H7 (cell line): ENCODE measurements around the gene C1orf167. TPM values are rescaled to one million over a fixed set of nuclear protein-coding genes. Genes with fewer than 3 reads are reported as not detected.

ENCODE experiments used
- DNase-seq: peaks from one replicate; pipeline ENCODE4 v3.0.0; 2012
- H3K27me3 ChIP-seq: 2 replicates; pipeline ENCODE4 v1.6.0; 2011; ENCODE audit warnings: mild to moderate bottlenecking, low read length; ENCODE audit not compliant: control insufficient read depth, insufficient read depth
- H3K36me3 ChIP-seq: replicated peaks from 2 replicates; pipeline ENCODE4 v1.5.1; 2011; ENCODE audit warnings: low read length; ENCODE audit not compliant: control insufficient read depth, insufficient read depth
- H3K4me3 ChIP-seq: 2 replicates; pipeline ENCODE4 v1.5.1; 2011; ENCODE audit warnings: low read depth, mild to moderate bottlenecking, control low read depth, low read length, moderate library complexity; ENCODE audit not compliant: insufficient read depth
- total RNA-seq: library from RNA; depleted of rRNA; stranded (reverse); fragments of >200 nt; shearing (Covaris generic); gene quantifications from 2 replicates; pipeline ENCODE4 v1.2.3, GENCODE V29; 2014

Gene C1orf167
- total RNA-seq, 1 experiment from 2014 or later: 0.28 TPM

DNA sequence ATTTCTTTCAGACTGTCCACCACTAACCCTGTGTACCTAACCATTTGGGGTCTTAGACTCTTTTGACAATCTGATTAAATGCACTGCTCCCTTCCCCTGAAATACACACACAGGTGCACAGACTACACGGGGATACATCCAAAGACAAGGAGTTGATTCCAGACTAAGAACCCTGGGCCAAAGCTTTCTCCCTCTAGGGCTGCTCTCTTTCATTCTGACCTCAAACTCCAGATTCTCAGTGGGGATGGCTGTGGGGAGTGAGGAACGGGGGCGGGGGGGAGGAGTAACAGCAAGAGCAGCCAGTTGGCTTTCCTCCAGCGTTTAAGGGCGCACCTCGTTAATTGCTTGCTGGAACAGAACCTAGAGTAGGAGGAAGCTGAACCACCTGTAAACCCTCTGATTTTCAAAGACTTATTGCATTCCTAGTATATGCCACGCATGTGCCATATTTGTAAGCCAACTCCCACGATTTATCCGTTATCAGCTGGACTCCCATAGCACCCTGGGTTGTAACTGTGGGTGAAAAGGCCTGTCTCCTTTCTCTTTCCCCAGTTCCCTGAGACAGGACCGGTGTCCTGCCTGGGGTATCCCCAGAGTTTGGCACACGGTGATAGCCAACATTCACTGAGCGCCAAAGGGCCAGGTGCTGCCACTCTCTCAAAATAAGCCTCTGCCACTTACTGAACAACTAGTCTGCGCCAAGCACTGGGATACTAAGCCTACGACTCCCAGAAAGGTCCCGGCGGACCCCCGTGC is 42.9 kb downstream of the C1orf167 start:
- Histone ChIP-seq H3K4me3 (peak overlapping the region; percentile 94), H3K36me3 (peaks cover 8% of the 10 kb centered on the region), H3K27me3 (no peaks in the 10 kb centered on the region)
- peak; percentile 57 for DNase-seq

DNA sequence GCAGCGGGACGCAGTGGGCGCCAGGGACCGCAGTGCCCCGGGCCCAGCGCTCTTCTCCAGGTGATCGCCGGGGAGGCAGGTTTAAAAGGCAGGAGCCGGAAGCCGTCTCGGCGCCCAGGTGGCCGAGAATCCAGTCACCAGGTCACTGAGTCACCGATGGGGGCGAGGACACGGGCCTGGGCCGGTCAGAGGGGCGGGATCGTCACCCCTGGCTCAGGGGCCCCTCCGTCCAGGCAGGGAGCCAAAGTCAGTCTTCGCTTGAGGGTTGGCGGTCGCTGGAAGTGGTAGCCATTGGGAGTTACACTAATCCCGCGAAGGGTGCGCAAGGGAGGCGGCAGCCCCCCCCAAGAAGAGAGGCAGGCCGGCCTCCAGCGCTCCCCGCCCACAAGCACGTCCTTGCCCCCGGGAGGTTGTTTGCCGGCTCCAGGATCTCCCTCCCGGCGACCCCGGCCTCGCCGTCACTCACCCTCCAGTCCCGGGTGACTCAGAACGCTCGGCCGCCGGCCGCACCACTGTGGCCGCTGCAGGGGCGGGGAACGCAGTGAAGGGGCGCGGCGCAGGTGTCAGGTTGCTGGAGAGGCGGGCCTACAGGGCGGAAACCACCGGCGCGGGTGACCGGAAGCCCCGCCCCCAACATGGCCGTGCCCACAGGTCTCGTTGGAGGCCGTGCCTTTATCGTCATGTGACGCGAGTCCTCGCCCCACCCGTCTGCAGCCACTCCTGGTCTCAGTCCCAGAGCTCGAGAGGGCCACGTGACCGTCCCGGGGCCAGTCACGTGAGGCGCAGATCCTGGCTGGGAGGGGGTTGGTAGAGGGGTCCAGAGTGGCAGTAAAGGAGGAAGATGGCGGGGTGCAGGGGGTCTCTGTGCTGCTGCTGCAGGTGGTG is 43.7 kb downstream of the C1orf167 start, which contains the start of the genes CLCN6 and MTHFR:
Gene CLCN6, plus strand, starts transcription at position 770 of the 885 bp plus-strand sequence. Its CDS starts 72 bp downstream, at position 842.
Gene MTHFR, minus strand, starts transcription at position 543 of the 885 bp plus-strand sequence. CDS start 2,848 bp downstream, outside the sequence.
- H3K36me3 ChIP-seq: peaks cover 8% of the 10 kb centered on the region
- peak within 1 kb of the TSS; percentile 94 for H3K4me3 ChIP-seq
- peak; percentile 99 for DNase-seq
- no peaks in the 10 kb centered on the region for H3K27me3 ChIP-seq

DNA sequence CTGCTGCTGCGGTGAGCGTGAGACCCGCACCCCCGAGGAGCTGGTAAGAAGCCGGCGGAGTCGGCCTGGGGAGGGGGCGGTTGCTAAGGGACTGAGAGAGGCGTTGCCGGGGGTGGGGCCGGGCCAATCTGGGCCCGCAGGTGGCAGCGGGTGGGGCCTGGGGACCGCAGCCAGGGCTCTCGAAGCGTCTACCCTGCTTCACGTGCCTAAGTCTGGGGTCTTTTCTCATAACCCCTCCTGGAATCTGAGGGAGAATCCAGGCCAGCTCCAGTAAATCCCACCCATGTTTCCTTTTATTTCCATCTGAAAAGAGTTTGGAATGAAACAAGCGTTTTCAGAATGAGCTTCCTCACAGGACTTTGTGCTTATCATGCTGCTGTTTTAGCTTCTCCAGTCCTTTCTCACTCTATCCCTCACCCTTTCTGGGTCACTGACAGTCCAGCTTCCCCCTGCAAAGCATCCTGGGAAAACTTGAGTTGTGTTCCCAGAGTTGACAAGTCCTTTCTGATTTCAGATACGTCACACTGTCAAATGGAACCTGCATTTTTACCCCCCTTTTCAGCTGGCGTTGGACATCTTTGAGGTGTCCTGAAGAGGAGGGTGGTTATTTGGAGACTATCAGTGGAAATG is 44.4 kb downstream of the C1orf167 start:
- H3K4me3 ChIP-seq: peak overlapping the region; percentile 94
- no peak for DNase-seq
- no peaks in the 10 kb centered on the region for H3K27me3 ChIP-seq
- peaks cover 6% of the 10 kb centered on the region for H3K36me3 ChIP-seq

DNA sequence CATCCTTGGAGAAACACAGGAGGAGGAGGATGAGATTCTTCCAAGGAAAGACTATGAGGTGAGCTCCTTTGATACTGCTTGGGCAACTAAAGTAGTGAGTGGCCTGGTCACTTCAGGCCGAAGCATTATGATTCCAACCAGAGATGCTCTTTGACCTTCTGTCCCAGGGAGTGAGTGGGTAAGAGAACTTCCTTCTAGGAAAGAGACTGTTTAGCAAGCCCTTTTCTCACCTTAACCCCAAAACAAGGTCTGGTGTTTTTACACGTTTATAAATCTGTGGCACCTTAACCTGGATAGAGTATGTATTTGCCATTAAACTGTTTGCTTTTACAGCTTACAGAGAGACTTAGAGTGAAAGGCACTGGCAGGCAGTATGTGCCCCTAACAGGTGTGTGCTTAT is 45.1 kb downstream of the C1orf167 start:
- Histone ChIP-seq H3K4me3 (no peak overlapping the region), H3K27me3 (no peaks in the 10 kb centered on the region), H3K36me3 (peaks cover 10% of the 10 kb centered on the region)
- no peak for DNase-seq

DNA sequence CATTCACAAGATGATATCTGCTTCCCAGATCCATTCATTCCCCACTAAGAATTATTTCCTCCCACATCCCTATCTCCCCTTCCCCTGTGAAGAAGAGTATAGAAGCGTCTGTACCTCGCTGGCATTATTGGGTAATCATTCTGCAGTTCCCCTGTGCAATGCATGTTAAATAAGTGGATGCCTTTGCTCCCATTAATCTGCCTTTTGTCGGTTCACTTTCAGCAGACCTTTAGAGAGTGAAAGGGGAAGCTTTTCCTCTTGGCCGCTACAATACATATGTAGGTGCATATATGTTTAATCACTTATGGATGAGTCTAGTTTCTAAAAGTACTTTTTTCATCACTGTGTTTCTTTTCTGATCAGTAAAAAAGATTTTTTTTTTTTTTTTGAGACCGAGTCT is 51.0 kb downstream of the C1orf167 start:
- no peak overlapping the region for H3K4me3 ChIP-seq
- DNase-seq: no peak
- H3K36me3 ChIP-seq: peaks cover 27% of the 10 kb centered on the region
- H3K27me3 ChIP-seq: no peaks in the 10 kb centered on the region

DNA sequence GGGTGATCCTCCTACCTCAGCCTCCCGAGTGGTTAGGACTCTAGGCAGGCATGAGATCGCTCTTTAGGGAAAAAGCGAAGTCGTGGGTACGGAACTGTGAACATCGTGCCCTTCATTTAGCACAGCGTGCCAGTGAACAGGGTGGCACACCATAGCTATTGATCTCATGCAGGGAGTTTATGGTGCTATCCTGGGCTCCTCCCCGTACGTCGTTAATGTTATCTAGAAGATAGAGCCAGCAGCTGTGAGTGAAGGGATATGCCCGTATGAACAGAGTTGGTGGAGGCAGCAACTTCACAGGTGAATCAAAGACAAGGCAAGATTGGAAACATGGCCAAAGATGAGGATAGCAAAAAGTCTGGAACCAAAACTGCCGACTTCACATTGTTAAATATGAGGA is 55.2 kb downstream of the C1orf167 start:
- Histone ChIP-seq H3K4me3 (no peak overlapping the region), H3K27me3 (no peaks in the 10 kb centered on the region), H3K36me3 (peaks cover 22% of the 10 kb centered on the region)
- DNase-seq: no peak

DNA sequence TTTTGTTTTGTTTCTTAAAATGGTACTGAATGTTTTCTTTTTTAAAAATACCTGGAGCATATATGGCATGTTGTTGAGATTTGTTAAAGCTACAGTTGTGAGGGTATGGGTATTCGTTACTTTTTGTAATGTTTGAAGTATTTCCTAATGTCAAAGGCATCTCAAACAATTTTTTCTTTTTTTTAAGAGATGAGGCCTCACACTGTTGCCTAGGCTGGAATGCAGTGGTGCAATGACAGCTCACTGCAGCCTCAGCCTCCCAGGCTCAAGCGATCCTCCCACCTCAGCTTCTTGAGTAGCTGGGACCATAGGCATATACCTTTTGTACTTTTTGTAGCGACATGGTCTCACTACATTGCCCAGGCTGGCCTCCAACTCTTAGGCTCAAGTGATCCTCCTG is 60.1 kb downstream of the C1orf167 start:
- H3K36me3 ChIP-seq: peaks cover 10% of the 10 kb centered on the region
- H3K4me3 ChIP-seq: no peak overlapping the region
- no peak for DNase-seq
- H3K27me3 ChIP-seq: no peaks in the 10 kb centered on the region

DNA sequence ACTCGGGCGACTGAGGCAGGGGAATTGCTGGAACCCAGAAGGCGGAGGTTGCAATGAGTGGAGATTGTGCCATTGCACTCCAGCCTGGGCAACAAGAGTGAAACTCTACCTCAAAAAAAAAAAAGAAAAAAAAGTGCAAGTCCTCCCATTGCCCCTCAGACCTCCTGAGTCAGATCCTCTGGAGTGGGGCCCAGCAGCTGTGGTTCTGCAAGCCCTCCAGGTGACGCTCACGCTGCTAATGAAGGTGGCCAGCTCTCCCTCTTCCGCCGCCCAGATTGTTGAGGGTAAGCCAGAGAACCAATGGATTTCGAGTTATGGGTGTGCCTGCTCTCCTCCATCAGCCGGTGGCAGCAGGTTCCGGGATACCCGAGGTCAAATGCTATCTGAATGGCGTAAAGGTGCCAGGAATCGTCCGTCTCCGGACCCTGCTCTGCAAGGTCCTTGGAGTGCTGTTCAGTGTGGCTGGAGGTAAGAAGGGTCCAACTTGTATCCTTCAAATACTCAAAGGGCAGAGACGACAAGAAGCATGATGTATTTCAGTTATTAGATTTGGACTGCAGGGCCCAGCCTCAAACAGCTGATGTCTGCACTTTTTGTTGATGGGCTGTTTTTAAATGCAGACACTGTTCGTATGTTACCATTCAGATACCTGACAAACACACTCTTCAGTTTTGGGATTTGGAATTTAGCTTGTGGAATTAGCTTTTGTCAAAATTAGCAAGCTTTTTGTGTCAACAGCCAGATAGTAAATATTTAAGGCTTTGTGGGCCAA is 61.6 kb downstream of the C1orf167 start:
- Histone ChIP-seq H3K36me3 (peaks cover 13% of the 10 kb centered on the region), H3K27me3 (no peaks in the 10 kb centered on the region), H3K4me3 (no peak overlapping the region)
- DNase-seq: no peak

DNA sequence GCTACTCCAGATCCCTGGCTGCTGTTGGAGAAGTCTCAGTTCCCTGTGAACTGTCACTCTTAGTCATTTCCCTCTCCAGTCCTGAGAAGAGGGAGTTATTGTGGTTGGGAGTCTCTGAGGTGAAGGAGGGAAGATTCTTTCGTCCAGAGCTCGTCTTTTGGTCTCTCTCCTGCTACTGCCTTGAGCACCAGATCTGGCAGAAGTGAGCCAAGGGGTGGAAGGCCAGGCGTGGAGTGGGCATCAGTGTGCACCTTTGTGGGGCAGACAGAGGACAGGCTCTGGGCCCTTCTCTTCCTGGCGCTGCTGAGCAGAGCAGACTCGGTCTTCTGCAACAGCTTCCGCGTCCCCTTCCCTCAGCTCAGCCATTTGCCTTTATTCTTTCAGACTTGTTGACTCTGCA is 63.1 kb downstream of the C1orf167 start:
- Histone ChIP-seq H3K4me3 (no peak overlapping the region), H3K36me3 (peaks cover 23% of the 10 kb centered on the region), H3K27me3 (no peaks in the 10 kb centered on the region)
- no peak for DNase-seq

DNA sequence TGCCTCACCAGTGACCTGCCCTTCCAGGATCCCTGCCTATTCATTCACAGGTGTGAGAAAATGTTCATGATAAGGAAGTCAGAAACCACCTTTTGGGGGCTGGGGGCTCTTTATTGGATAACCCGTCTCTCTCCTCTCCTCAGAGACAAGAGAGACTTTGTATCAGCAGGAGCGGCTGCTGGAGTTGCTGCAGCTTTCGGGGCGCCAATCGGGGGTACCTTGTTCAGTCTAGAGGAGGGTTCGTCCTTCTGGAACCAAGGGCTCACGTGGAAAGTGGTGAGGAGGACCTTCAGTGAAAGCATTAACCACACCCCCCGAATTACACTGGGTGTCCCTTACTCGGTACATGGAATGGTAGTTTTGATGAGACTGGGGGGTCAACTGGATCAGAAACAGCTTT is 65.0 kb downstream of the C1orf167 start:
- Histone ChIP-seq H3K4me3 (no peak overlapping the region), H3K36me3 (peaks cover 25% of the 10 kb centered on the region), H3K27me3 (no peaks in the 10 kb centered on the region)
- no peak for DNase-seq

DNA sequence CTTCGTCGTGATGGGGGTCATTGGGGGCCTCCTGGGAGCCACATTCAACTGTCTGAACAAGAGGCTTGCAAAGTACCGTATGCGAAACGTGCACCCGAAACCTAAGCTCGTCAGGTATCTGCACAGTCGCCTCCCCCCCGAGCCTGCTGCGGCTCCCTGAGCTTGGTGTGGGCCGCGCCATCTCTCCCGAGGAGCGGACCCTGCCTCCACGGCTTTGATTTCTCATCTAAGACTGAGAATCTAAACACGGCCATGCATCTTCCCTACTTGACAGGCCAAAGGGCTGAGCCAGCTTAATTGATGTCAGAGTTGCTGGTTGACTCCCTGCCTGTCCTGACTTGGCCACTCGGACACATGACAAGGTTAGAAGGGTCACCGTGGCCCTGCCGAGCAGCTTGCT is 66.5 kb downstream of the C1orf167 start:
- Histone ChIP-seq H3K4me3 (no peak overlapping the region), H3K27me3 (no peaks in the 10 kb centered on the region), H3K36me3 (peaks cover 31% of the 10 kb centered on the region)
- no peak for DNase-seq

DNA sequence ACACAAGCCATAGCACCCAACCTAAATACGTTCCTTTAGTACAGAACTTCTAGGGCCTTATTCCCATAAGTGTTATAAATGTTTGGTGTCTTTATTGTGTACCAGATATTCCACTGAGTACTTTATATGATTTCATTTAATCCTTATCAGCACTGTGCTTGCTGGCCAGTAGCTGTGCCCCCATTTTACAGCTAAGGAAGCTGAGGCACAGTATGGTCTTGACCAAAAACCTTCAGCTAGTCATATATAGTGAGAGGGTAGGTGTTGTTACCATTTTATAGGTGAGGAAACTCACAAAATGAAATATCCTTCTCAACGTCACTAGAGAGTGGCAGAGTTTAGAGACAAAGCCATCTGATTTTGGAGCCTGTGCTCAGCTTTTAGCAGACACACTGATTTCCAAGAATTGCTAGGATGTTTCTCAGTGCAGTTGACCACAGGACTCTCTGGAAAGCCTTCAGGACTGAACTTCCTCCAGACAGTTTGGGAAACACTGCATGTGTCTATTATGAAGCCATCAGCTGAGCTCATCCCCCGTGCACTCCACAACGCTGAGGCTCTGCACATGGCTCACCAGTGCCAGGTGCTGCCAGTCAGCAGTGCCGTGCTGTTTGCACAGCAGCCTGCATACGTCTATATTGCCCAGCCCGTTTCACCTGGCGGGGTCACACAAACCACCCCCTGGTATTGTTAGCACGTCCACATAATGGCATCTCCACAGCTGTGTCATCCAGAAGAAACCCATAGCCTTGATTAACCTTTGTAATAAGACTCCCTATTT is 70.1 kb downstream of the C1orf167 start:
- no peaks in the 10 kb centered on the region for H3K27me3 ChIP-seq
- H3K36me3 ChIP-seq: peaks cover 49% of the 10 kb centered on the region
- no peak for DNase-seq
- no peak overlapping the region for H3K4me3 ChIP-seq

DNA sequence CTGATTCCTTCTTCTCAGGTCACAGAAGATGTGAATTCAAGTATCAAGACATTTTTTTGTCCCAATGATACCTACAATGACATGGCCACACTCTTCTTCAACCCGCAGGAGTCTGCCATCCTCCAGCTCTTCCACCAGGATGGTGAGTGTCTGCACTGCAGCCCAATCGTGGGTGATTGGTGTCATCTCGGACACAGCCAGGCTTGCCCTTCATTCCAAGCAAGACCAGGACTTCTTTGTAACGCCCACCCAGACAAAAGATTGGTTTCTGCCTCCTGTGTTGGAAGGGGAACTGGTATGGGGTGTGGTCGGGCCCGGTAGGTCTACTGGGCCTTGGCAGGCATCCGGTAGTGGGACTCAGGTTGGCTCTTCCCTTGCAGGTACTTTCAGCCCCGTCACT is 71.5 kb downstream of the C1orf167 start:
- no peak overlapping the region for H3K4me3 ChIP-seq
- H3K36me3 ChIP-seq: peaks cover 49% of the 10 kb centered on the region
- no peaks in the 10 kb centered on the region for H3K27me3 ChIP-seq
- no peak for DNase-seq
